GM20431 (cell line): ENCODE measurements around the gene ACMSD.

Experiments
- in situ Hi-C: fragments of 300-500 bp; cut with MseI, MboI; formaldehyde crosslinking; loops from one replicate; pipeline ENCODE4 v1.15.0; 2020; ENCODE audit warnings: low sequenced_read_pairs; ENCODE audit not compliant: unreplicated experiment

The ACMSD gene

DNA sequence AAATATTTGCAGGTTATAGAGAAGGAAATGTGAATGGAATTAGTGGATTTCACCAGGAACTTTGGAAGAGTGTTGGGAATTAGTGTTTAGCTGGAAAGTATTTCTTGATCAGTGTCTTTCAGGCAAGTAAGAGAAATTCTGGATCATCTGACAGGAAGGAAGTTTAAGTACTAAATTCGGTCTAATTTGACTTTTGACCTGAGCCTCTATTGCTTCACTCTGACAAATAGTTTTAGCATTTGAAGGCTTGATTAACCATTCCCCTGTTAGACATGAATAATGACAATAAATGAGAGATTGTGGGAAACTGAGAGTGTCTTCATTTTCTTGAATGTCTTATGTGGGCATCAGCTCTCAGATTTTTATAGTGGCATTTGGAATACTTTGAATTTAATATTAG, 96.2 kb downstream of the ACMSD start:
- in situ Hi-C loops = no loop called here

DNA sequence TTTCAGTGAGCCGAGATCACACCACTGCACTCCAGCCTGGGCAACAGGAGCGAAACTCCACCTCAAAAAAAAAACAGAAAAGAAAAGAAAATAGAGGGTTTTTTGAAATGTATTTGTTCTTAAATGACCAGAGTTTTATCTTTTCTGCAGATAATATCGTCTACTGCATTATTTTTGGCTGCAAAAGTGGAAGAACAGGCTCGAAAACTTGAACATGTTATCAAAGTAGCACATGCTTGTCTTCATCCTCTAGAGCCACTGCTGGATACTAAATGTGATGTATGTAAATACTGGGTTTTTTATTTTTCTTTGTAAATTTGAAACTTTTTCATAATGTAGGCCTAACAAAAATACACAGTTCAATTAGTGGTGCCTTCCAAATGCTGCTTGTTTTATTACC, 98.3 kb downstream of the ACMSD start:
- in situ Hi-C loops = no loop called here

DNA sequence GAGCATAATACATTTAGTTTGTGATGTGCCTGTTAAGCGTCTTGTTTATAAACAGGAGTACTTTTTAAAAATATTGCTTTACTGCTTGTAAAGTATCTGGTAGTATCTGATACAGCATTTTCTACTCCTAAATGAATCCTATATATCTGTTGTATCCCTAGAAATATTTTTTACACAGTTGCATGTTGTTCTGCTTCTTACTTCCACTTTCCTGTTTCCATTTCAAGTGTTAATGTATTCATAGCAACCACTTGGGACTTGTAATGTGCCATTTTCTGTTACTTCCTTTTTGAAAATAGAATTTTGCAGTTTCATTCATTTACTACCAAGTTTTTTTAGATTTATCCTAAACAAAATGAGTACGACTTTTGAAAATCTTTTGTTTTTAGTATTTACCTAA, 105.1 kb downstream of the ACMSD start:
- in situ Hi-C loops = no loop called here

DNA sequence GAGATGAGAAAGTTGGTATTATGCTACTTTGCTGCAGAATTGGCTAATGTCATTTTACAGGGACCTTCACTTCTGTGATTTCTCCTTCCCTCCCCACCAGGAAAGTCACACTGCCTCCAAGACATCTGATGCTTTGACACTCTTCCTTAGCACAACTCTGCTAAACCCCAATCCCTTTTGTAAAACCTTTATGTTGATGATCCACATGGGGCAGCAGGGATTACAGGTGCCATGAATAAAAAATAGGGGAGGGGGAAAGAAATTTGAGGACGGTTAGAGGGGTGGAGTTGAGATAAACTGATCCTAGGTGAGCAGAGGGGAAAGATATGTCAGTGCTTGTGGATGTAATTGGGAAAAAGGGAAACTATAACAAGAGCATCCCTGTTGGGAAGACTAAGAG, 106.6 kb downstream of the ACMSD start:
- in situ Hi-C loops = no loop called here

DNA sequence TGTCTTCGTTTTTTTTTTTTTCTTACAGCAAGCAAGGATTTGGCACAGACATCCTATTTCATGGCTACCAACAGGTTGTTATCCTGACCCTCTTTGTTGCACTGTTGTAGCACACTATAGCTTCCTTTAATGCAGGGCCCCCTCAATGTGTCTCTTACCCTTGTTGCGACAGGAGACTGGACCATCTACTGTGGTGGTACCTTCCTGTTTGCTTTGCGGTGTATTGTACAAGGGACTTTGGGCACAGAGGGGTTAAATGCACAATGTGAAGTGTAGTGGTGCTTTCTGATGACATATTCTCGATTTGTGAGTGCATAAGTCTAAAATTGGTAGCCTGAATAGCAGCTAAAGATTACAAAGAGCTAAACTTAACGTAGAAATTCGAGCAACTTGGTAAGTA, 107.7 kb downstream of the ACMSD start:
- in situ Hi-C loops = no loop called here

DNA sequence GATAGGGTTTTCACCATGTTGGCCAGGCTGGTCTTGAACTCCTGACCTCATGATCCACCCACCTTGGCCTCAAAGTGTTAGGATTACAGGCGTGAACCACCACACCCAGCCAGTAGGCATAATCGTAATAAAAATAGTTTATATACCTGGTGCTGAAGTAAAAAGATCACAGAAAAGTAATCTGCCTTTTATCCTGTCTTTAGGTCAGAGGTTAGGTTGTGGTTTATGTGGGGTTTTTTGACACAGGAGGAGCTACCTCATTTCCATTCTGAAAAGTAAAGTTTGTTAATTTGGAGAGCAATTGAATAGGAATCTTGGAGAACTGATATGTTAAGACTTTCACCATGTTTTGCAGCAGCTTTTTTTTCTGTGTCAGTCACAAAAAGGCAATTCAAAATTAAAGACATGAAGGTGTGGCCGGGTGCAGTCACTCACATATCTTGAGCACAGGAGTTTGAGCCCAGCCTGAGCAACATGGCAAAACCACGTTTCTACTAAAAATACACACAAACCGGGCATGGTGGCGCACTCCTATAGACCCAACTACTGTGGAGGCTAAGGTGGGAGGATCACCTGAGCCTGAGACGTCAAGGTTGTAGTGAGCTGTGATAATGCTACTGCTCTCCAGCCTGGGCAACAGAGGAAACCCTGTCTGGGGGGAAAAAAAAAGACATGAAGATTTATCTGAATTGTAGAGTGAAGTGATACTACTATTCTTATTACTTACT, 111.7 kb downstream of the ACMSD start:
- in situ Hi-C loops = no loop called here

DNA sequence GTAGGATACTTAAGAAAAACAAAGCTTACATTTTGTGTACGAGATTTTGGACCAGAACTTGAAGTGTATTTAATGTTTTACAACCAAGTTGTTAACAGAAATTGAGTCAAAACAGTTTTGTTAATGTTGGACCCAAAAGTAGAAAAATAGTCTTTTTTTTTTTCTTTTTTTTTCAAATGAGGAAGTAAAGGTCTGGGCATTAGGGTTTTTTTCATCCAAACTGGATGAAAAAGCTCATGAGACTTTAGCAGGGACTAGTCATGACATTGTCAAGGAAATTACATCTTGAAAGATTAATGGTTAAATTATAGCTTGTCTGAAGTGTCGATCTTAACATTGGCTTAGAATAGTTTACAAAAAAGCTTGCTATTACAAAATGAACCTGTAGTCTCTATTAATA, 112.5 kb downstream of the ACMSD start:
- in situ Hi-C loops = no loop called here
